A549 (cell line): ENCODE measurements around the gene HLX.

Experiments
- BHLHE40 ChIP-seq: IDR thresholded peaks from 2 replicates; pipeline ENCODE4 v1.6.1; 2012; ENCODE audit warnings: low read depth, low read length, inconsistent platforms
- E2F6 ChIP-seq: IDR thresholded peaks from 2 replicates; pipeline ENCODE4 v1.6.1; 2012; ENCODE audit warnings: low read depth, borderline replicate concordance

- TF ChIP-seq E2F6 (no peak), BHLHE40 (no peak)
Measured at GRCh38 chr1:220886470-220887201, 7.4 kb downstream of the HLX start.
